ENCODE measurements around the gene OPHN1.
A peak's percentile ranks its signal among the peaks of the same experiment; 100 is the strongest.

Gene OPHN1

DNA sequence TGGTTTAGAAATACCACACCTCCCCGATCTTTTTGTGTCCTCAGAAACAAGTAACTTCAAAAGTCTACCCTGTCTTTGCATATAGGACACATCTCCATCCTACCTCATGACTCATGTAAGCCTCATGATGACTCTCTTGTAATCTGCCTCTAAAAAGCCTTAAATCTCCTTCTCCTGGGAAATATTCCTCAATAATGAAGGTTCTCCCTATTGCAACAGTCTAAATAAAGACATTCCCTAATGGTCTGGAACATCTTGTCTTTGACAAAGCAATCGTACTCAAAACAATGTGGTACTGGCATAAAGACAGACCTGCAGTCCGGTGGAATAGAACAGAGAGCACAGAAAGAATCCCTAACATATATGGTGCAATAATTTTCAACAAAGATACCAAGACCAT is 257.7 kb downstream of the OPHN1 start:
- no peak overlapping the region for H3K27ac Mint-ChIP-seq
- H3K27me3 Mint-ChIP-seq: no peaks in the 10 kb centered on the region
- H3K4me1 Mint-ChIP-seq: no peaks in the 10 kb centered on the region
- no peak overlapping the region for H3K4me3 Mint-ChIP-seq
- H3K36me3 Mint-ChIP-seq: no peaks in the 10 kb centered on the region
- no peak for ATAC-seq (replicated peaks)
- peaks cover 0 to 1% of the 10 kb centered on the region in 2 donors for H3K9me3 Mint-ChIP-seq
- no peak for DNase-seq

GRCh38 chrX:68163441-68163840 is 269.9 kb downstream of the OPHN1 start:
- Mint-ChIP-seq H3K4me3 (no peak overlapping the region), H3K27ac (no peak overlapping the region), H3K9me3 (no peaks in the 10 kb centered on the region), H3K36me3 (no peaks in the 10 kb centered on the region), H3K27me3 (peaks cover 0 to 4% of the 10 kb centered on the region in 2 donors), H3K4me1 (no peaks in the 10 kb centered on the region)
- no peak for DNase-seq
- peak; percentile 56 to 61 for ATAC-seq (replicated peaks)

DNA sequence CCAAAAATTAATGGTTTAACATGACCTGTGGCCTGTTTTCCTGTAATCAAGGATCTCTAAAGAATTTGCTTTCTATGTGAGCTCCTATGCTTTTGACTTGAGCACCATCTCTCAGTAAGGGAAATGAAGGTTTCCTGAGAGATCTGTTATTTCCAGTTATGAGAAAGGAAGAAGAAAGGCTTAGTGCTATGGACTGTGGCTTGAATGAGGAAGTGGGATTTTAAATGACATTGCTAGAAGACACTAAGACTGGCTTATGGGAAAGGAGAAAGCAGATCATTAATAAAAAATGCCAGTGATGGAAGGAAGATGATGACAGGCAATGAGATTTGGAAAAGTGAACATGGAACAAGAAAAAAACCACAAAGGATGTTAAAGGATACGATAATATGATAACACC is 285.4 kb downstream of the OPHN1 start:
- Mint-ChIP-seq H3K27ac (no peak overlapping the region), H3K9me3 (no peaks in the 10 kb centered on the region), H3K36me3 (no peaks in the 10 kb centered on the region), H3K4me3 (no peak overlapping the region), H3K27me3 (no peaks in the 10 kb centered on the region), H3K4me1 (peaks cover 0 to 8% of the 10 kb centered on the region in 2 donors)
- no peak for DNase-seq
- ATAC-seq (replicated peaks): no peak

- H3K4me1 Mint-ChIP-seq: peaks cover 0 to 8% of the 10 kb centered on the region in 2 donors
- no peak overlapping the region for H3K4me3 Mint-ChIP-seq
- no peaks in the 10 kb centered on the region for H3K36me3 Mint-ChIP-seq
- ATAC-seq (replicated peaks): peak; percentile 46 to 71
- DNase-seq: no peak
- H3K27me3 Mint-ChIP-seq: no peaks in the 10 kb centered on the region
- no peaks in the 10 kb centered on the region for H3K9me3 Mint-ChIP-seq
- no peak overlapping the region for H3K27ac Mint-ChIP-seq
These were observed 287.2 kb downstream of the OPHN1 start for GRCh38 chrX:68146054-68146453.

DNA sequence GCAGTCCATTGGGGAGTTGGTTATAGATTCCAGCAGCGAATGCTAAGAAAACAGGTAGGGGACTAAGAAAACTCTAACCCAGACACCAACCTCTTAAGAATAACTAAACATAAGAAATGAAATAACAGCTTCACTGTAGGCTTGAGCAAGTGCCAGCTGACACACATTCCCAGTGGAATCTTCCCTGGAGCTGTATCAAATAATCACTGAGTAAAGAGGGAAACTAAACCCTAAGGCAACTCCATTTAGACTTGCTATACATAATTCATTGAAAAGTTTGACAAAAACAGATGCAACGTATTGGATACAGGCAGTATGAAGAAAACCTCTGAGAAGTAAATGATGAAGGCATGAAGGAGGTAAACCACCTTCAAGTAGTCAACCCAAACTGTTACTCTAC is 293.5 kb downstream of the OPHN1 start:
- Mint-ChIP-seq H3K27me3 (peaks cover 0 to 4% of the 10 kb centered on the region in 2 donors), H3K4me3 (no peak overlapping the region), H3K36me3 (no peaks in the 10 kb centered on the region), H3K4me1 (no peaks in the 10 kb centered on the region), H3K27ac (no peak overlapping the region), H3K9me3 (no peaks in the 10 kb centered on the region)
- ATAC-seq (replicated peaks): no peak
- no peak for DNase-seq

- Mint-ChIP-seq H3K36me3 (no peaks in the 10 kb centered on the region), H3K4me3 (no peak overlapping the region), H3K27me3 (no peaks in the 10 kb centered on the region), H3K9me3 (no peaks in the 10 kb centered on the region), H3K27ac (no peak overlapping the region), H3K4me1 (no peaks in the 10 kb centered on the region)
- ATAC-seq (replicated peaks) (no peak), DNase-seq (no peak)
These were observed 300.1 kb downstream of the OPHN1 start for GRCh38 chrX:68133181-68133580.

DNA sequence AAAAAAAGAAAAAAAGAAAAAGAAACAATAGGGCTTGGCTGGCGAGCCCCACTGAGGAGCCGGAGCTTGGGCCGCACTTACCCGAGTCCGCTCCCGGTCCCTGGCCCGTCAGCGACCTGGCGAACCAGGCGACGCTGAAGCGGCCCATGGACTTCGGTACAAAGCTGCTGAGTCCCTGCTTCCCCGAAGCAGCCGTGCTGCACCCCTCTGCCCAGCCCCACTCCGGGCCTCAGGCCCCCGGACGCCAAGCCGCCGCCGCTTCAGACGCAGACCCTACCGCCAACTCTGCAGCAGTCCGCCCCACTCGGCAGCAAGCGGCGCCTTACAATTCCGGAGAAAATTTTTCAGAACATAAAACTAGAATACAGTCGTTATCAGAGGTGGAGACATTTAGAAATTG is 300.5 kb downstream of the OPHN1 start:
- Mint-ChIP-seq H3K27ac (no peak overlapping the region), H3K9me3 (no peaks in the 10 kb centered on the region), H3K36me3 (no peaks in the 10 kb centered on the region), H3K4me3 (no peak overlapping the region), H3K4me1 (no peaks in the 10 kb centered on the region), H3K27me3 (no peaks in the 10 kb centered on the region)
- no peak for ATAC-seq (replicated peaks)
- no peak for DNase-seq

DNA sequence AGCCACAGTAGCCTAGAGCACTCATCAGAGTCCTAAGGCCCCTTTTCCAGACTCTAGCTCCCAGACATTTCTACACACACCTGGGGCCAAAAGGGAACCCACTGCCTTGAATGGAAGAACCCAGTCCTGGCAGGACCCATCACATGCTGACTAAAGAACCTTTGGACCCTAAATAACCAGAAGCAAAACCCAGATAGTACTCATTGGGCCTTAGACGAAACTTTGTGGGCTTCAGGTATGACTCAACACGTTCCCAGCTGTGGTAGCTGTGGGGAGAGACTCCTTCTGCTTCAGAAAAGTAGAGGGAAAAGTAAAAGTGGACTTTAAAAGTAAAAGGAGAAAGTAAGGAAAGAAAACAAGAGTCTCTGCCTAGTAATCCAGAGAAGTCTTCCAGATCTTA is 311.5 kb downstream of the OPHN1 start:
- DNase-seq (no peak), ATAC-seq (replicated peaks) (no peak)
- Mint-ChIP-seq H3K9me3 (no peaks in the 10 kb centered on the region), H3K27ac (no peak overlapping the region), H3K4me3 (no peak overlapping the region), H3K4me1 (no peaks in the 10 kb centered on the region), H3K36me3 (no peaks in the 10 kb centered on the region), H3K27me3 (no peaks in the 10 kb centered on the region)

GRCh38 chrX:68121371-68121770 is 311.9 kb downstream of the OPHN1 start:
- Mint-ChIP-seq H3K27me3 (no peaks in the 10 kb centered on the region), H3K4me3 (no peak overlapping the region), H3K36me3 (no peaks in the 10 kb centered on the region), H3K9me3 (no peaks in the 10 kb centered on the region), H3K27ac (no peak overlapping the region), H3K4me1 (no peaks in the 10 kb centered on the region)
- DNase-seq: no peak
- ATAC-seq (replicated peaks): no peak

GRCh38 chrX:68115371-68115770 is 317.9 kb downstream of the OPHN1 start:
- Mint-ChIP-seq H3K9me3 (no peaks in the 10 kb centered on the region), H3K27ac (no peak overlapping the region), H3K4me3 (no peak overlapping the region), H3K27me3 (no peaks in the 10 kb centered on the region), H3K36me3 (no peaks in the 10 kb centered on the region), H3K4me1 (peaks cover 0 to 4% of the 10 kb centered on the region in 2 donors)
- ATAC-seq (replicated peaks) (no peak), DNase-seq (no peak)

- Mint-ChIP-seq H3K4me1 (peaks cover 0 to 4% of the 10 kb centered on the region in 2 donors), H3K27ac (no peak overlapping the region), H3K9me3 (no peaks in the 10 kb centered on the region), H3K36me3 (no peaks in the 10 kb centered on the region), H3K27me3 (peaks cover 0 to 3% of the 10 kb centered on the region in 2 donors), H3K4me3 (no peak overlapping the region)
- DNase-seq (no peak), ATAC-seq (replicated peaks) (no peak)
These were observed 318.6 kb downstream of the OPHN1 start for GRCh38 chrX:68114573-68115129.

DNA sequence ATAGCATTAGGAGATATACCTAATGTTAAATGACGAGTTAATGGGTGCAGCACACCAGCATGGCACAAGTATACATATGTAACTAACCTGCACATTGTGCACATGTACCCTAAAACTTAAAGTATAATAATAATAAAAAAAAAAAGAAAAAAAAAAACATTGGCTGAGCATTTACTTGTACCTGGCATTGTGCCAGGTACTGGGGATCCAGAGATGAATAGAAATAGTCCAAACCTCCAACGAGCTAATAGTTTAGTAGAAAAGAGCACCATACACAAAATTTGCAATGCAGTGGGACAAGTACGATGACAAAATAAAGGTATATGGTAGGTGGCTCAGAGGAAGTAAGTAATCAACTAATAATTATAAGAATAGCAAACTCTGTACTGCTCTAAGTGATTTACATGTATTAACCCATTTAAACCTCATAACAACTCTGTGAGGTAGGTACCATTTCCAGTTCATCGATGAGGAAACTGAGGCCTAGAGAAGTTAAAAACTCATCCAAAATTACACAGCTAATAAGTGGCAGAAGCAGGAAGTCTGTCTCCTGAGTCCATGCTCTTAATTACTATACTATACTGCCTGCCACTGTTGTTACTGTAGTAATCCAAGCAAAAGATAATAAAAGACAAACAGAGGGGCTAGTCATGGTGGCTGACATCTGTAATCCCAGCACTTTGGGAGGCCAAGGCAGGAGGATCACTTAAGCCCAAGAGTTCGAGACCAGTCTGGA is 319.3 kb downstream of the OPHN1 start:
- H3K4me1 Mint-ChIP-seq: peaks cover 0 to 4% of the 10 kb centered on the region in 2 donors
- no peak overlapping the region for H3K27ac Mint-ChIP-seq
- H3K36me3 Mint-ChIP-seq: no peaks in the 10 kb centered on the region
- no peak overlapping the region for H3K4me3 Mint-ChIP-seq
- peaks cover 0 to 3% of the 10 kb centered on the region in 2 donors for H3K27me3 Mint-ChIP-seq
- H3K9me3 Mint-ChIP-seq: no peaks in the 10 kb centered on the region
- ATAC-seq (replicated peaks) (no peak), DNase-seq (no peak)

DNA sequence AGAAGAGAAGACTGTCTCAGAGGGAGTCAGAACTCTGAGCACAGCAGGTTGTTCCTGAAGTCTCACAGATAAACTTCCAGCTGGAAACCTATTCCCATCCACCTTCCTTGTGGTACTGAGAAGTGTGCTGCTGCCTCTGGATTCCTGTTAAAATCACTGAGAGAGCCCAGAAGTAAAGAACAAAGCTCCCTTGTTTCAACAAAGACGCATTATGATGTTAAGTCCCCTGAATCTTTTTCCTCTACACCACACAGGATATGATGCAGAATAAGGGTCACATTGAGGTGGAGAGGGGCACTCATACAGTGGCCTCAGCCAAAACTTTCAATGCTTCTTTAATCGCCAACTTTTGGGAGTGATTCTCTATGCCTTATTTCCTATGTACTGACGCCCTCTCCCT is 321.0 kb downstream of the OPHN1 start:
- ATAC-seq (replicated peaks) (no peak), DNase-seq (no peak)
- H3K27me3 Mint-ChIP-seq: peaks cover 0 to 3% of the 10 kb centered on the region in 2 donors
- H3K27ac Mint-ChIP-seq: no peak overlapping the region
- H3K4me1 Mint-ChIP-seq: peaks cover 0 to 4% of the 10 kb centered on the region in 2 donors
- no peaks in the 10 kb centered on the region for H3K36me3 Mint-ChIP-seq
- H3K4me3 Mint-ChIP-seq: no peak overlapping the region
- no peaks in the 10 kb centered on the region for H3K9me3 Mint-ChIP-seq

DNA sequence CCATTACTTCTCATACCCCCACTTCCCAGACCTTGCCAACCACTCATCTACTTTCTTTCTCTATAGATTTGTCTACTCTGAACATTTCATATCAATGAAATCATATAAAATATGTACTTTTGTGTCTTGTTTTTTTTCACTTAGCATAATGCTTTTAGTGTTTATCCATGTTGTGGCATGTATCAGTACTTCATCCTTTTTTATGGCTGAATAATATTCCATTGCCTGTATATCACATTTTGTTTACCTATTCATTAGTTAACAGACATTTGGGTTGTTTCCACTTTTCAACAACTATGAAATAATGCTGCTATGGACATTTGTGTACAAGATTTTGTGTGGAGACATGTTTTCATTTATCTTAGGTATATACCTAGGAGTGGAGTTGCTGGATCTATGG is 324.1 kb downstream of the OPHN1 start:
- Mint-ChIP-seq H3K36me3 (no peaks in the 10 kb centered on the region), H3K4me1 (no peaks in the 10 kb centered on the region), H3K27ac (no peak overlapping the region), H3K27me3 (peaks cover 0 to 3% of the 10 kb centered on the region in 2 donors), H3K4me3 (no peak overlapping the region), H3K9me3 (peaks cover 5% of the 10 kb centered on the region in 2 donors)
- DNase-seq: no peak
- ATAC-seq (replicated peaks): no peak

DNA sequence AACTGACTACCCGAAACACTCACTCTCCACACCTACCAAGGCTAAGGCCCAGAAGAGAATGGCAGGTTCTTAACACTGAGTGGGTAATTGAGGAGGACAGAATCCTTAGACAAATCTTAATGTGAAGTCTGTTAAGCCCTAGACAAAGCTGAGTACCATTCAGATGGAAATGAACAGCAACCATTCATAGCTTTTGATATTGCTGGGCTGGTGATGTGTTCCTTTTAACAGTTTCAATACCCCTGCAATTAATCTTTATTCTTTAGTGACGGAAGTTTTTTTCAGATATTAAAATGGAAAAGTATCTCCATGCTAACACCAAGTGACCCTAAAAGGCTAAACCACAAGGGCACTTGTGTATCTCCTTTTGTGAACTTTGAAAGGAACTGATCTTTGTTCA is 334.9 kb downstream of the OPHN1 start:
- Mint-ChIP-seq H3K36me3 (no peaks in the 10 kb centered on the region), H3K4me1 (no peaks in the 10 kb centered on the region), H3K9me3 (peaks cover 0 to 2% of the 10 kb centered on the region in 2 donors), H3K4me3 (no peak overlapping the region), H3K27ac (no peak overlapping the region), H3K27me3 (no peaks in the 10 kb centered on the region)
- no peak for DNase-seq
- no peak for ATAC-seq (replicated peaks)
